ENCODE measurements around the gene OBP2B.
"Not testable (repeated sequence)": the region's sequence is repeated elsewhere in the genome, so short reads cannot be mapped to it uniquely, and the experiment has no call there.

The OBP2B gene

DNA sequence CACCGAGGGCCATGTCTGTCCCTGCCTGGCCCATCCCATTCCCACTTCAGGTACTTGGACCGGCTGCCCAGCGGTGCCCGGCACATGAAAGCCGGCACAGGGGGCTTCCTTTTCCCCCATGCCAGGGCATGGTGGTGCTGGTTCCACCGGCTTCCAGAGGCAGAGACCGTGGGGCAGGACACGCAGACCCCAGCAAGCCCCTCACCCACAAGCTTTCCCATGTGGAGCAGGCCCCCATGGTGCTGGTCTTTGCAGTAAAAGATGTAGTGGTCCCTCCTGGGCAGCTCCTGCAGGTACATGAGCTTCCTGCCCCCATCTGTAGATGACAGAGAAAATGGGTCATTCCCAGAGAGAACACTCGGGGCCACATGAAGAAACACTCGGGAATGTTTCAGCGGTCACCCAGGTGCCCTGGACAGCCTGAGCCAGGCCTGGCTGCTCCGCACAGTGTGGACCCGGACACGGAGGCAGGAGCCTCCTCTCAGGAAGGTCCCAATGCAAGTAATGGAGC, 2.0 kb downstream of the OBP2B start:
- no peak overlapping the region for H3K4me3 ChIP-seq (ENCODE audit: low read depth, low read length)
- no peak for TF ChIP-seq CTCF (IDR thresholded peaks at IDR 0.05; ENCODE audit: low read depth, low read length)

DNA sequence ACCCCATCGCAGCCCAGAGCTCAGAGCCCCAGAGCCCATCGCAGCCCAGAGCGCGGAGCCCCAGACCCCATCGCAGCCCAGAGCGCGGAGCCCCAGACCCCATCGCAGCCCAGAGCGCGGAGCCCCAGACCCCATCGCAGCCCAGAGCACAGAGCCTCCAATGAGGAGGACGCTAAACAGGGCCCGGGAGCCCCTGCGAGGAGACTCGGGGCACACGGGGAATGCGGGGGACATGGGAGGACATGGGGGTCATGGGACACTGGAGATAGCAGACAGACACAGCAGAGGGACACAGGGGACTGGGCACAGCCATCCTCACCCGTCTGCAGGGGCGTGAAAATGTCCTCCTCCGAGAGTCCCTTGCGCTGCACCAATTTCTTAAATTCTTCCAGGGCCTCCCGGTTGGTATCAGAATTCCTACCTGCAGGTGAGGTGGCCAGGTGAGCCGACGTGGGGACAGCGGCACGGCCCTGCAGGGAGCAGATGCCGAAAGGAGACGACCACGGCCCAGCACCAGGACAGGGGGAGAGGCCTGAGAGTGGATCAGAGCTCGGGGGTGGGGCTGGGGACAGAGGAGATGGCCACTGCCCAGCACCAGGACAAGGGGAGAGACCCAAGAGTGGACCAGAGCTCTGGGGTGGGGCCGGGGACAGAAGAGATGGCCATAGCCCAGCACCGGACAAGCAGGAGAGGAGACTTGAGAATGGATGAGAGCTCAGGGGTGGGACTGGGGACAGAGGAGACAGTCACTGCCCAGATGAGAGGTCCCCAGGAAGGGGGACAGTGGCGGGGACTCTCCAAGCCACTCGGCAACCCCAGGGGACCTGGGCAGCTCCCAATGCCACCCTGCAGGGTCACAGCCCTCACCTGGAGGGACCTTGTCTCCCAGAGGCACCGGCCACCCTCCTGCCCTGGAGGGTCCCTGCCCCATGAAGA, 2.8 kb downstream of the OBP2B start:
- H3K4me3 ChIP-seq (ENCODE audit: low read depth, low read length) = no peak overlapping the region
- TF ChIP-seq CTCF (IDR thresholded peaks at IDR 0.05; ENCODE audit: low read depth, low read length) = no peak

DNA sequence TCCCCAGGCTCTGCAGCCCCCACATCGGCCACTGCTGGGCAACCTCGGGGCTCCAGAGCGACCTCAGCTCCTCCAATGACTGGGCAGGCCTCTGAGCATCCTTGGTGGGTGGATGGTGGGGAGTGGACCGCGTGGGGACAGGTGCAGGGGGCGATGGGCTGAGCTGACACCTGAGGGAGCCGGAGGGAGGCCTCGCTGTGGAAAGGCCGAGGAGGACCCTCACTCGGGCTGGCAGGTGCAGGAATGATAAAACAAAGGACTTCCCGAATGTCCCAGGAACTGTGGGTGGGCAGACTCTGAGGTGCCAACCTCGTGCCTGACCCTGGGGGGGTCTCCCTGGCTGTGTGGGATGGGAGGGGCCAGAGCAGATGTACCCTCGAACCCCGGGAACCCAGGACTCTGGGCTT, 3.6 kb downstream of the OBP2B start:
- H3K4me3 ChIP-seq (ENCODE audit: low read depth, low read length) = not testable (repeated sequence)

- H3K4me3 ChIP-seq (ENCODE audit: low read depth, low read length) = no peak overlapping the region
- no peak for TF ChIP-seq CTCF (IDR thresholded peaks at IDR 0.05; ENCODE audit: low read depth, low read length)
Measured at GRCh38 chr9:133204993-133205336, 4.1 kb downstream of the OBP2B start.

GRCh38 chr9:133204335-133204992, 4.6 kb downstream of the OBP2B start:
- H3K4me3 ChIP-seq (ENCODE audit: low read depth, low read length) = no peak overlapping the region
- TF ChIP-seq CTCF (IDR thresholded peaks at IDR 0.05; ENCODE audit: low read depth, low read length) = no peak

DNA sequence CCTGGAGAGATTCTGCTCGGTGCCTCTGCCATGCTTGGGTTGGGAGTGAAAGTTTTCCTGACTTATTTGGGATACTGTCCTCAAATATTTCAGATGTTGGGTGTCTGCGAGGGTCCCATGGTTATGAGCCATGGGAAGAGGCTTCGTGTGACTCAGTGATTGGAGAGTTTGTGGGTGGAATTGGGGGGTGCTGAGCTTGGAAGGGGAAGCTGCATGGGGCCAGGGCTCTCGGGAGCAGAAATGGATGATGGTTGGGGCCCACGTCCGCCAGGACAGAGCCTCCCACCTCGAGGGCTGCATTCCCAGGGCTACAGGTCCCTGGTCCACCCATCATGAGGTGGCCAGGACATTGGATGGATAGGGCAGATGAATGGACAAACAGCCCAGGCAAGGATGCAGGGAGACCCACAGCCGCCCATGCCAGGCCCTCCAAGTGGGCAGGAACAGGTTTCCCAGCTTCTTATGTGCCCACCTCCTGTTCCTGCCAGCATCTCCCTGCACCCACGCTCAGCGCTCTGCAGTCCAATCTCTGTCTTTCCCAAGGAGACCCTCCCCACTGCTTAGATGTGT, 5.5 kb downstream of the OBP2B start:
- TF ChIP-seq CTCF (IDR thresholded peaks at IDR 0.05; ENCODE audit: low read depth, low read length) = no peak
- H3K4me3 ChIP-seq (ENCODE audit: low read depth, low read length) = no peak overlapping the region

DNA sequence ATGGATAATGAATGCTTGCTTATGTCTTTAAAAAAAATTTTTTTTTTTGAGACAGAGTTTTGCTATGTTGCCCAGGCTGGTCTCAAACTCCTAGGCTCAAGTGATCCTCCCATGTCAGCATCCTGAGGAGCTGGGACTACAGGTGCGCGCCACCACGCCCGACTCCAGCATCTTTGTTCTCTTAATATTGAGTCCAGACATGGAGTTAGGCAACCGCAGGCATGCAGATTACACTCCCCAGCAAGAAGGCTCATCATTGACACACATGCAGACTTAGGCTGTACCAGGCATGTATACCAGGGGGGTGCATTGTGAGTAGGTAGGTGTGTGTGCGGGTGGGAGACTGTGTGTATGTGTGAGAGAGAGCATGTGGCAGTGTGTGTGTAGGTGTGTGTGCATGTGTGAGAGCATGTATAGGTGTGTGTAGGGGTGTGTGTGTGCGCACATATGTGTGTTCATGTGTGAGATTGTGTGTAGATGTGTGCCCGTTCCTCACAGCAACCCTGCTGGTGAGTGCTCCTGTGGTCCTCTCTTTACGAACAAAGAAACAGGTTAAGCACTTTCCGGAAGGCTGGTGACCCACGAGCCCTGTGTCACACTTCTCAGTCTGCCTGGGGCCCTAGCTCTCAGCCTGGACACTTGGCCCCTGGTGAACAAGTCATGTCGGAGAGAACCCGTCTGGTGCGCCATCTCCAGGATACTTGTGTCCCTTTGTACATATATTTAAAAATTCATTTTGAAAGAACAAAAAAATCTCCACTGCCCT, 6.2 kb downstream of the OBP2B start:
- H3K4me3 ChIP-seq (ENCODE audit: low read depth, low read length) = no peak overlapping the region
- TF ChIP-seq CTCF (IDR thresholded peaks at IDR 0.05; ENCODE audit: low read depth, low read length) = no peak

Data from WI38 (cell line).